HFF-Myc (cell line): ENCODE data around the gene OSBPL3.
A peak's percentile ranks its signal among the peaks of the same experiment; 100 is the strongest.
"Not testable (repeated sequence)": the region's sequence is repeated elsewhere in the genome, so short reads cannot be mapped to it uniquely, and the experiment has no call there.

ENCODE experiments used
- DNase-seq: peaks from one replicate; pipeline ENCODE4 v3.0.0-alpha.2; 2011; ENCODE audit warnings: low read depth; ENCODE audit errors: extremely low read depth
- H3K4me3 ChIP-seq: replicated peaks from 2 replicates; pipeline ENCODE4 v1.5.1; 2011; ENCODE audit warnings: low read depth, mild to moderate bottlenecking, control low read depth, low read length
- CTCF ChIP-seq: IDR thresholded peaks from 2 replicates; pipeline ENCODE4 v1.5.1; 2012; ENCODE audit warnings: mild to moderate bottlenecking, low read depth, low read length, control low read depth; ENCODE audit errors: missing control alignments

OSBPL3 gene

GRCh38 chr7:25014756-25015155 lies 34.8 kb upstream of the OSBPL3 start:
- peak; percentile 68 for DNase-seq
- no peak overlapping the region for H3K4me3 ChIP-seq
- no peak for TF ChIP-seq CTCF

- H3K4me3 ChIP-seq, DNase-seq: not testable (repeated sequence)
Measured at GRCh38 chr7:25012710-25013109, 32.7 kb upstream of the OSBPL3 start.

GRCh38 chr7:25012254-25012653 lies 32.3 kb upstream of the OSBPL3 start:
- no peak for DNase-seq
- TF ChIP-seq CTCF, result no peak
- H3K4me3 ChIP-seq, result no peak overlapping the region

DNA sequence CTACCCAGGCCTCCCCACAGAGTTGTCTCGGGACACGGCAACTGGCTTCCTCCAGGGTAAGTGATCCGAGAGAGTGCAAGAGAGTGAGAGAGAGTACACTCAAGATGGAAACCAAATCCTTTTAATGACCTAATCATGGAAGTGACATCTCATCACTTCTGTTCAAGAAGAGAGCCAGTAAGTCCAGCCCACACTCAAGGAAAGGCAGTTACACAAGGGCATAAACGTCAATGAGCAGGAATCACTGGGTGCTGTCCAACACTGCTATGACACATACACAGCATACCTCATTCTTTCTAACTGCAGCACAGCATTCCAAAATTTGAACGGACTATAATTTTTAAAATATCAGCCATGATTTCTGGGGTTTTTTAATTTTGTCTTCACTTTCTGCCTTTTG lies 29.3 kb upstream of the OSBPL3 start:
- no peak for TF ChIP-seq CTCF
- no peak overlapping the region for H3K4me3 ChIP-seq
- DNase-seq, result peak; percentile 41

DNA sequence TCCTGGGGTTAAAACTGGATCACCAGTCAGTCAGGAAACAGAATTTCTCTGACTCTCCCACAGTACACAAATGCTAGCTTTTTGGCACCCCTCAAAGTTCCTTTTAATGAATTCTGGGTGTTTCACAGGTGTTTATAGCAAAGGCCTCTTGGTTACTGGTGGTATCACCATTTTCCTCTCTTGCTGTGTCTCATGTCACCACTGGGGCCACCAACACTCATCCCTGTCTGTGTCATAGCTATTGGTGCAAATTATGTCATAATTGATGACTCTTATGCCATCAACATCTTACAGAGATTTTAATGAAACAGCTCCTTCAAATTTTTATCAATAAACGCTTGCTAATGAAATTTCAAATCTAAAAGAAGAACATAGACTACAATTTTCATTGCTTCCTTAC lies 27.7 kb upstream of the OSBPL3 start:
- DNase-seq, result no peak
- no peak for TF ChIP-seq CTCF
- no peak overlapping the region for H3K4me3 ChIP-seq

- no peak overlapping the region for H3K4me3 ChIP-seq
- TF ChIP-seq CTCF, result no peak
- DNase-seq, result no peak
Measured at GRCh38 chr7:25006276-25006675, 26.3 kb upstream of the OSBPL3 start.

- no peak overlapping the region for H3K4me3 ChIP-seq
- no peak for TF ChIP-seq CTCF
- DNase-seq, result no peak
Measured at GRCh38 chr7:25005658-25006057, 25.7 kb upstream of the OSBPL3 start.
